DND-41 (cell line): ENCODE measurements around the gene BBS9.

Experiments used
- ATAC-seq: fragments of 200-7000 bp; cut with Tn5 transposase; 3 replicates; pipeline ENCODE4 v1.9.1; 2021; ENCODE audit warnings: low read depth; ENCODE audit not compliant: insufficient read depth
- DNase-seq: peaks from one replicate; pipeline ENCODE4 v3.0.0-alpha.2; 2020
- H2AFZ ChIP-seq: 2 replicates; pipeline ENCODE4 v1.6.0; 2012; ENCODE audit warnings: low read depth, low read length
- H3K27ac ChIP-seq: 2 replicates; pipeline ENCODE4 v1.5.1; 2012; ENCODE audit warnings: low read length, inconsistent platforms
- H3K27me3 ChIP-seq: fragments of 200-600 bp; sonication (generic); 2 replicates; pipeline ENCODE4 v1.6.0; 2012; ENCODE audit warnings: low read length, mild to moderate bottlenecking, inconsistent platforms; ENCODE audit not compliant: insufficient read depth, poor library complexity
- H3K36me3 ChIP-seq: 2 replicates; pipeline ENCODE4 v1.5.1; 2012; ENCODE audit warnings: low read length, inconsistent platforms; ENCODE audit not compliant: insufficient read depth
- H3K4me1 ChIP-seq: 2 replicates; pipeline ENCODE4 v1.5.1; 2012; ENCODE audit warnings: mild to moderate bottlenecking, low read length; ENCODE audit not compliant: insufficient read depth
- H3K4me2 ChIP-seq: 2 replicates; pipeline ENCODE4 v1.6.0; 2012; ENCODE audit warnings: mild to moderate bottlenecking, moderate library complexity, low read length, inconsistent platforms; ENCODE audit not compliant: insufficient read depth
- H3K4me3 ChIP-seq, 2 experiments: fragments of 200-600 bp in 1 of 2; shearing (Covaris generic) in 1 of 2; 2 replicates each; pipeline ENCODE4 v1.5.1; 2012 to 2016; ENCODE audit warnings: inconsistent platforms in 2 of 2, low read length in 2 of 2, mild to moderate bottlenecking in 2 of 2, low read depth in 1 of 2, moderate library complexity in 1 of 2
- H3K79me2 ChIP-seq: 2 replicates; pipeline ENCODE4 v1.6.0; 2012; ENCODE audit warnings: low read length, inconsistent platforms; ENCODE audit not compliant: insufficient read depth
- H3K9ac ChIP-seq: 2 replicates; pipeline ENCODE4 v1.6.0; 2012; ENCODE audit warnings: low read depth, mild to moderate bottlenecking, inconsistent platforms, low read length, moderate library complexity
- H3K9me3 ChIP-seq: 2 replicates; pipeline ENCODE4 v1.5.1; 2012; ENCODE audit warnings: low read length, moderate library complexity, mild to moderate bottlenecking, inconsistent platforms; ENCODE audit not compliant: insufficient read depth, severe bottlenecking
- H4K20me1 ChIP-seq: 2 replicates; pipeline ENCODE4 v1.6.0; 2012; ENCODE audit warnings: low read length; ENCODE audit not compliant: insufficient read depth
- EZH2 ChIP-seq: IDR thresholded peaks from 3 replicates; pipeline ENCODE4 v1.6.1; 2012; ENCODE audit warnings: borderline replicate concordance, low read depth, mild to moderate bottlenecking, moderate library complexity, low read length, inconsistent platforms; ENCODE audit not compliant: severe bottlenecking
- TF ChIP-seq, protein P1 (sequence below): IDR thresholded peaks from 2 replicates; pipeline ENCODE4 v1.5.1; 2012; ENCODE audit warnings: borderline replicate concordance, low read length, moderate library complexity, mild to moderate bottlenecking; ENCODE audit not compliant: poor library complexity, severe bottlenecking; ENCODE audit errors: extremely low read depth

Gene BBS9

DNA sequence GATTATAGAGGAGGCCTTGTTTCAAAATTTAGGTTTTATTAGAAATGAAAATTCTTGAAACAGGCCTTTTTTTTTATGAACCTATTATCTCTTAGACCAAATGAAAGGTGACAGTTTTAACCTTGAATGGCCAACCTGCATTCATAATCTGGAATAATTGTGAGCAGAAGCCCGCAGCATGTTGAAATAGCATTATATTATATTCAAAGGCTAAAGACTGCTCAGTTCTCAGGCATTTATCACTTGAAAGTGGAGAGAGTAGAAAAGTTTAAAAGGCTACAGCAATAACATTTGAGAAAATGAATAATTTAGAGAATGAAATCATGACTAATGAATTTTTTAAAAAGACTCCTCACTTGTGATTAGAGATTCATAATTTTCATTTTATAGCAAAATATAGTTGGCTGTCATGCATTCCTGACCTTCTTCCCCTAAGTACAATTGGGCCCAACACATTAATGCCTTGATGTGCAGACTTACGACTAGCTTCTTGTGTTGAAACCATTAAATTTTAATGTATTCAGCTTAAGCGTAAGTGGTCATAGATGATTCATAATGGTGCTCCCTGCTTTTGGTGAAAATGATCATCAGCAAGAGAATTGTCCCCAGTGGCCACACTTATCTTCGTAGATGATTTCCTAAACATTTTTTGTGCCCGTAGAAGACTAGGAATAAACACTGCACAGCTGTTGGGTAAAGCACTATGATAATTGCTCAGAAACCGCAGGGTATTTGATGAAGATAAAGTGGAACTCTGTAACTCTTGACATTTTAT is 429.4 kb downstream of the BBS9 start:
- DNase-seq (no peak), ATAC-seq (no peak)
- Histone ChIP-seq H3K79me2 (no peaks in the 10 kb centered on the region), H3K4me1 (no peaks in the 10 kb centered on the region), H3K27me3 (no peaks in the 10 kb centered on the region), H3K36me3 (no peaks in the 10 kb centered on the region), H3K9me3 (no peaks in the 10 kb centered on the region), H3K27ac (no peak overlapping the region), H2AFZ (no peak overlapping the region), H3K4me2 (no peak overlapping the region), H3K9ac (no peak overlapping the region), H3K4me3 (no peak overlapping the region), H4K20me1 (no peaks in the 10 kb centered on the region)
- TF ChIP-seq, protein P1, sequence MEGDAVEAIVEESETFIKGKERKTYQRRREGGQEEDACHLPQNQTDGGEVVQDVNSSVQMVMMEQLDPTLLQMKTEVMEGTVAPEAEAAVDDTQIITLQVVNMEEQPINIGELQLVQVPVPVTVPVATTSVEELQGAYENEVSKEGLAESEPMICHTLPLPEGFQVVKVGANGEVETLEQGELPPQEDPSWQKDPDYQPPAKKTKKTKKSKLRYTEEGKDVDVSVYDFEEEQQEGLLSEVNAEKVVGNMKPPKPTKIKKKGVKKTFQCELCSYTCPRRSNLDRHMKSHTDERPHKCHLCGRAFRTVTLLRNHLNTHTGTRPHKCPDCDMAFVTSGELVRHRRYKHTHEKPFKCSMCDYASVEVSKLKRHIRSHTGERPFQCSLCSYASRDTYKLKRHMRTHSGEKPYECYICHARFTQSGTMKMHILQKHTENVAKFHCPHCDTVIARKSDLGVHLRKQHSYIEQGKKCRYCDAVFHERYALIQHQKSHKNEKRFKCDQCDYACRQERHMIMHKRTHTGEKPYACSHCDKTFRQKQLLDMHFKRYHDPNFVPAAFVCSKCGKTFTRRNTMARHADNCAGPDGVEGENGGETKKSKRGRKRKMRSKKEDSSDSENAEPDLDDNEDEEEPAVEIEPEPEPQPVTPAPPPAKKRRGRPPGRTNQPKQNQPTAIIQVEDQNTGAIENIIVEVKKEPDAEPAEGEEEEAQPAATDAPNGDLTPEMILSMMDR, result no peak
- no peak for TF ChIP-seq EZH2

- Histone ChIP-seq H3K4me3 (no peak overlapping the region), H3K79me2 (no peaks in the 10 kb centered on the region), H2AFZ (no peak overlapping the region), H3K9ac (no peak overlapping the region), H4K20me1 (no peaks in the 10 kb centered on the region), H3K4me2 (no peak overlapping the region), H3K27ac (no peak overlapping the region), H3K9me3 (no peaks in the 10 kb centered on the region), H3K4me1 (no peaks in the 10 kb centered on the region), H3K36me3 (no peaks in the 10 kb centered on the region), H3K27me3 (no peaks in the 10 kb centered on the region)
- no peak for ATAC-seq
- TF ChIP-seq, protein P1, result no peak
- TF ChIP-seq EZH2, result no peak
- DNase-seq, result no peak
Measured at GRCh38 chr7:33559324-33559710, 430.0 kb downstream of the BBS9 start.

GRCh38 chr7:33562996-33563395 is 433.6 kb downstream of the BBS9 start:
- Histone ChIP-seq H3K4me3 (no peak overlapping the region), H4K20me1 (no peaks in the 10 kb centered on the region), H3K79me2 (no peaks in the 10 kb centered on the region), H3K4me2 (no peak overlapping the region), H3K36me3 (no peaks in the 10 kb centered on the region), H2AFZ (no peak overlapping the region), H3K27ac (no peak overlapping the region), H3K9ac (no peak overlapping the region), H3K4me1 (no peaks in the 10 kb centered on the region), H3K27me3 (no peaks in the 10 kb centered on the region), H3K9me3 (no peaks in the 10 kb centered on the region)
- no peak for DNase-seq
- ATAC-seq, result no peak
- TF ChIP-seq, protein P1, result no peak
- TF ChIP-seq EZH2, result no peak
